H9 (cell line): ENCODE measurements around the gene CRNKL1. TPM values are rescaled to one million over a fixed set of nuclear protein-coding genes. Genes with fewer than 3 reads are reported as not detected.

Experiments
- DNase-seq: peaks from one replicate; pipeline ENCODE4 v3.0.0-alpha.2; 2017
- H2AFZ ChIP-seq: one replicate; pipeline ENCODE4 v1.6.1; 2013; ENCODE audit warnings: mild to moderate bottlenecking, low read length, control low read depth, moderate library complexity
- H2AK5ac ChIP-seq: 2 replicates; pipeline ENCODE4 v1.6.1; 2013; ENCODE audit warnings: low read length, control low read depth, mixed read lengths; ENCODE audit not compliant: insufficient read length
- H2BK120ac ChIP-seq: one replicate; pipeline ENCODE4 v1.6.1; 2013; ENCODE audit warnings: low read depth, mild to moderate bottlenecking, low read length, control low read depth, inconsistent platforms; ENCODE audit not compliant: poor library complexity, severe bottlenecking
- H2BK12ac ChIP-seq: 2 replicates; pipeline ENCODE4 v1.6.1; 2013; ENCODE audit warnings: low read length, control low read depth, mixed read lengths, low read depth; ENCODE audit not compliant: insufficient read length
- H2BK15ac ChIP-seq: 2 replicates; pipeline ENCODE4 v1.6.1; 2013; ENCODE audit warnings: low read depth, low read length, control low read depth
- H2BK20ac ChIP-seq: one replicate; pipeline ENCODE4 v1.6.1; 2013; ENCODE audit warnings: low read depth, mild to moderate bottlenecking, low read length, control low read depth, inconsistent platforms; ENCODE audit not compliant: poor library complexity, severe bottlenecking
- H2BK5ac ChIP-seq: 2 replicates; pipeline ENCODE4 v1.6.1; 2013; ENCODE audit warnings: low read length, control low read depth, mixed read lengths; ENCODE audit not compliant: insufficient read length
- H3K14ac ChIP-seq: 2 replicates; pipeline ENCODE4 v1.6.1; 2013; ENCODE audit warnings: low read length, control low read depth; ENCODE audit not compliant: insufficient read depth
- H3K18ac ChIP-seq: 2 replicates; pipeline ENCODE4 v1.6.1; 2013; ENCODE audit warnings: low read depth, mild to moderate bottlenecking, mixed read lengths, low read length, control low read depth; ENCODE audit not compliant: insufficient read length
- H3K23ac ChIP-seq: 2 replicates; pipeline ENCODE4 v1.6.1; 2013; ENCODE audit warnings: low read length, control low read depth, mixed read lengths, low read depth; ENCODE audit not compliant: insufficient read length
- H3K23me2 ChIP-seq: 2 replicates; pipeline ENCODE4 v1.6.1; 2013; ENCODE audit warnings: low read depth, mild to moderate bottlenecking, mixed read lengths, low read length, control low read depth; ENCODE audit not compliant: insufficient read length, poor library complexity, severe bottlenecking
- H3K27ac ChIP-seq: 2 replicates; pipeline ENCODE4 v1.5.1; 2013; ENCODE audit warnings: low read length, control low read depth, mixed read lengths, low read depth; ENCODE audit not compliant: insufficient read length
- H3K27me3 ChIP-seq: 2 replicates; pipeline ENCODE4 v1.6.1; 2013; ENCODE audit warnings: low read length, control low read depth, inconsistent platforms; ENCODE audit not compliant: insufficient read depth
- H3K4ac ChIP-seq: 2 replicates; pipeline ENCODE4 v1.6.1; 2013; ENCODE audit warnings: low read depth, mild to moderate bottlenecking, control low read depth, inconsistent platforms, low read length, moderate library complexity
- H3K4me1 ChIP-seq: 2 replicates; pipeline ENCODE4 v1.6.1; 2013; ENCODE audit warnings: low read length, control low read depth, inconsistent platforms; ENCODE audit not compliant: insufficient read depth
- H3K4me2 ChIP-seq: 2 replicates; pipeline ENCODE4 v1.6.1; 2013; ENCODE audit warnings: low read length, control low read depth, mixed read lengths; ENCODE audit not compliant: insufficient read length, insufficient read depth
- H3K56ac ChIP-seq: 2 replicates; pipeline ENCODE4 v1.6.1; 2013; ENCODE audit warnings: low read depth, mild to moderate bottlenecking, mixed read lengths, low read length, control low read depth; ENCODE audit not compliant: insufficient read length
- H3K79me1 ChIP-seq: 2 replicates; pipeline ENCODE4 v1.6.1; 2013; ENCODE audit warnings: low read depth, mild to moderate bottlenecking, moderate library complexity, low read length, control low read depth, inconsistent platforms; ENCODE audit not compliant: insufficient read depth, poor library complexity, severe bottlenecking
- H3K79me2 ChIP-seq: 2 replicates; pipeline ENCODE4 v1.6.1; 2013; ENCODE audit warnings: low read length, control low read depth, inconsistent platforms; ENCODE audit not compliant: insufficient read depth
- H3K9ac ChIP-seq: 2 replicates; pipeline ENCODE4 v1.6.1; 2013; ENCODE audit warnings: low read length, control low read depth, mixed read lengths; ENCODE audit not compliant: insufficient read length; ENCODE audit errors: extremely low read depth
- H3K9me3 ChIP-seq: one replicate; pipeline ENCODE4 v1.6.1; 2013; ENCODE audit warnings: low read depth, low read length, inconsistent platforms; ENCODE audit not compliant: control insufficient read depth
- H3T11ph ChIP-seq: one replicate; pipeline ENCODE4 v1.6.1; 2013; ENCODE audit warnings: mild to moderate bottlenecking, low read length, control low read depth, inconsistent platforms
- H4K20me1 ChIP-seq: one replicate; pipeline ENCODE4 v1.6.1; 2013; ENCODE audit not compliant: control insufficient read depth, insufficient read length, insufficient read depth
- H4K5ac ChIP-seq: 2 replicates; pipeline ENCODE4 v1.6.1; 2013; ENCODE audit warnings: low read depth, mild to moderate bottlenecking, mixed read lengths, low read length, control low read depth; ENCODE audit not compliant: insufficient read length
- H4K8ac ChIP-seq: replicated peaks from 2 replicates; pipeline ENCODE4 v1.6.1; 2013; ENCODE audit warnings: low read length, control low read depth, mixed read lengths, low read depth; ENCODE audit not compliant: insufficient read length
- H4K91ac ChIP-seq: 2 replicates; pipeline ENCODE4 v1.6.1; 2013; ENCODE audit warnings: low read depth, mild to moderate bottlenecking, moderate library complexity, mixed read lengths, low read length, control low read depth; ENCODE audit not compliant: insufficient read length
- H3K27ac Mint-ChIP-seq, 3 experiments: 2 replicates in 2 of 3; 3 replicates in 1 of 3; pipeline ENCODE4 v1.8.0; 2020 to 2021; ENCODE audit warnings: mixed read lengths in 3 of 3, mild to moderate bottlenecking in 1 of 3, moderate library complexity in 1 of 3
- H3K27me3 Mint-ChIP-seq: 2 replicates; pipeline ENCODE4 v1.8.0; 2021; ENCODE audit warnings: low read depth, mild to moderate bottlenecking, moderate library complexity, mixed read lengths
- H3K36me3 Mint-ChIP-seq, 3 experiments: 2 replicates in 2 of 3; 3 replicates in 1 of 3; pipeline ENCODE4 v1.8.0; 2020 to 2021; ENCODE audit warnings: low read depth in 3 of 3, mixed read lengths in 3 of 3; ENCODE audit not compliant: insufficient read depth in 1 of 3
- H3K4me1 Mint-ChIP-seq, 2 experiments: 2 replicates each; pipeline ENCODE4 v1.8.0; 2020; ENCODE audit warnings: mixed read lengths in 2 of 2
- H3K4me3 Mint-ChIP-seq, 2 experiments: 2 replicates in 1 of 2; 3 replicates in 1 of 2; pipeline ENCODE4 v1.8.0; 2020 to 2021; ENCODE audit warnings: mild to moderate bottlenecking in 2 of 2, mixed read lengths in 2 of 2, moderate library complexity in 1 of 2
- H3K9me3 Mint-ChIP-seq, 2 experiments: 2 replicates in 1 of 2; 3 replicates in 1 of 2; pipeline ENCODE4 v1.8.0; 2020; ENCODE audit warnings: mild to moderate bottlenecking in 2 of 2, mixed read lengths in 2 of 2, moderate library complexity in 1 of 2
- total RNA-seq: library from RNA; stranded (reverse); gene quantifications from 2 replicates; pipeline ENCODE4 v1.2.1, GENCODE V29; 2021
- TF ChIP-seq, protein P1 (sequence below): fragments of 200-600 bp; sonication (generic); conservative IDR thresholded peaks from 3 replicates; pipeline ENCODE4 v1.8.0; 2021; ENCODE audit warnings: antibody characterized with exemption, mild to moderate bottlenecking

Gene CRNKL1
- total RNA-seq, 1 experiment from 2014 or later = 30.2 TPM

DNA sequence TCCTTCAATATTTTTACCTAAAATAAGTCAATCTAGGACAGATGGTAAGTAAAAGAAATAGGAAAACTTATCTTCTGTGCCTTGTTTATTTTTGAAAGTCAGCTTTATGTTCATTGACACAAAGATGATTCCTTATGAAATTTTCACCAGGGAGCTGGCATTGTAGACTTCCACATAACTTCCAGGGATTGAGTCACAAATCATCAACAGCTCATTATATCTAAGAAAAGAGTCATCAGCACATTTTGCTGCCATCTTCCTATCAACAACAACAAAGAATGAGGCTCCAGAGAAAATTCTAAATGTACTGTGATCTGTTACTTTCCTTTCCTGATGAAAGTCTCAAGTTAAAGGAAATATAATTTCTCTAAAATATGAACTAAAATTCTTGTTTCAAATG, 48.6 kb upstream of the CRNKL1 start:
- no peaks in the 10 kb centered on the region; a peak in 1 of 5 replicates for H3K9me3 Mint-ChIP-seq
- H3K18ac ChIP-seq = no peak overlapping the region
- H3K4ac ChIP-seq = no peak overlapping the region
- H2BK12ac ChIP-seq = no peak overlapping the region
- no peak overlapping the region for H2AFZ ChIP-seq
- no peaks in the 10 kb centered on the region for H3K27me3 Mint-ChIP-seq
- no peak overlapping the region for H3T11ph ChIP-seq
- no peak overlapping the region for H3K27ac Mint-ChIP-seq
- no peak overlapping the region for H4K5ac ChIP-seq
- no peak for DNase-seq
- no peak overlapping the region for H3K14ac ChIP-seq
- H3K56ac ChIP-seq = no peak overlapping the region
- H3K4me3 Mint-ChIP-seq = no peak overlapping the region
- H3K79me2 ChIP-seq = no peaks in the 10 kb centered on the region
- H3K36me3 Mint-ChIP-seq = no peaks in the 10 kb centered on the region
- H4K91ac ChIP-seq = no peak overlapping the region
- H3K9me3 ChIP-seq = no peaks in the 10 kb centered on the region
- no peaks in the 10 kb centered on the region for H4K20me1 ChIP-seq
- no peaks in the 10 kb centered on the region for H3K27me3 ChIP-seq
- H2BK20ac ChIP-seq = no peak overlapping the region
- H3K27ac ChIP-seq = no peak overlapping the region
- TF ChIP-seq, protein P1, sequence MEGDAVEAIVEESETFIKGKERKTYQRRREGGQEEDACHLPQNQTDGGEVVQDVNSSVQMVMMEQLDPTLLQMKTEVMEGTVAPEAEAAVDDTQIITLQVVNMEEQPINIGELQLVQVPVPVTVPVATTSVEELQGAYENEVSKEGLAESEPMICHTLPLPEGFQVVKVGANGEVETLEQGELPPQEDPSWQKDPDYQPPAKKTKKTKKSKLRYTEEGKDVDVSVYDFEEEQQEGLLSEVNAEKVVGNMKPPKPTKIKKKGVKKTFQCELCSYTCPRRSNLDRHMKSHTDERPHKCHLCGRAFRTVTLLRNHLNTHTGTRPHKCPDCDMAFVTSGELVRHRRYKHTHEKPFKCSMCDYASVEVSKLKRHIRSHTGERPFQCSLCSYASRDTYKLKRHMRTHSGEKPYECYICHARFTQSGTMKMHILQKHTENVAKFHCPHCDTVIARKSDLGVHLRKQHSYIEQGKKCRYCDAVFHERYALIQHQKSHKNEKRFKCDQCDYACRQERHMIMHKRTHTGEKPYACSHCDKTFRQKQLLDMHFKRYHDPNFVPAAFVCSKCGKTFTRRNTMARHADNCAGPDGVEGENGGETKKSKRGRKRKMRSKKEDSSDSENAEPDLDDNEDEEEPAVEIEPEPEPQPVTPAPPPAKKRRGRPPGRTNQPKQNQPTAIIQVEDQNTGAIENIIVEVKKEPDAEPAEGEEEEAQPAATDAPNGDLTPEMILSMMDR = no peak
- H3K23me2 ChIP-seq = no peaks in the 10 kb centered on the region
- no peak overlapping the region for H2AK5ac ChIP-seq
- no peaks in the 10 kb centered on the region for H3K4me1 Mint-ChIP-seq
- H3K79me1 ChIP-seq = no peaks in the 10 kb centered on the region
- no peak overlapping the region for H2BK15ac ChIP-seq
- no peak overlapping the region for H3K4me2 ChIP-seq
- H4K8ac ChIP-seq = no peak overlapping the region
- H3K9ac ChIP-seq = no peak overlapping the region
- no peak overlapping the region for H2BK5ac ChIP-seq
- H3K4me1 ChIP-seq = no peaks in the 10 kb centered on the region
- H2BK120ac ChIP-seq = no peak overlapping the region
- no peak overlapping the region for H3K23ac ChIP-seq
